HG03159 (cell line): ENCODE measurements around the gene SLC35G4.
"Not testable (repeated sequence)": the region's sequence is repeated elsewhere in the genome, so short reads cannot be mapped to it uniquely, and the experiment has no call there.

Experiments
- ATAC-seq: cut with Tn5 transposase; IDR thresholded peaks from one replicate; pipeline ENCODE4 v1.9.1; 2021; ENCODE audit warnings: mild to moderate bottlenecking, moderate library complexity; ENCODE audit not compliant: unreplicated experiment

The SLC35G4 gene

DNA sequence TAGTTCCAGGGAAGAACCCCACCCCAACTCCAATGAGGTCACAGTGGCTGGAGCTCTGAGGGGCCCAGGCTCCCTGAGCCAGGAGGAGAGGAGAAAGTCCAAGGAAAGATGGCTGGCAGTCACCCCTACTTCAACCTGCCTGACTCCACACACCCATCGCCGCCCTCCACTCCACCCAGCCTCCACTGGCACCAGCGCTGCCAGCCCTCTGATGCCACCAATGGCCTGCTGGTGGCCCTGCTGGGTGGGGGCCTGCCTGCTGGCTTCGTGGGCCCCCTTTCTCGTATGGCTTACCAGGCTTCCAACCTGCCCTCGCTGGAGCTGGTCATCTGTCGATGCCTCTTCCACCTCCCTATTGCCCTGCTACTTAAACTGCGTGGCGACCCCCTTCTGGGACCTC lies at the start of gene SLC35G4:
Gene SLC35G4, plus strand, starts transcription at position 109 of the 400 bp plus-strand sequence. Its CDS starts 0 bp downstream, at position 109.
- ATAC-seq, result not testable (repeated sequence)

DNA sequence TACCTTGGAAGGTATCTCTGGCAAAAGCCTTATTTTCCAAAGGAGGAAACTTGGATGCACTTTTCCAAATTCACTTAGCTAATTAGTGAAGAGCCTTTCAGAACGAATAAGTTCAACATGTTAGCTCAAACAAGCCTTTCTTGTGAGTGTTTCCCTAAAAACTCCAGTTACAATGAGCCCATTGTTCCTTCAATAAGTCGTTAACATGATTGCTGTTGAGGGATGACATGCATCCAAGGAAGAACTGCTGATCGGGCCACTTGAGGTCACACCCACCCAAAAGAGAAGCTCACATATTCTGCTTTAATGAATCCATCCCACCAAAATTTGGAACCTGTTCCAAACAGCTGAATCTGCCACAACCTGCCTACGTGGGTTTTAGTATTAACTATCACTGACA lies 48.1 kb upstream of the SLC35G4 start:
- ATAC-seq, result no peak

DNA sequence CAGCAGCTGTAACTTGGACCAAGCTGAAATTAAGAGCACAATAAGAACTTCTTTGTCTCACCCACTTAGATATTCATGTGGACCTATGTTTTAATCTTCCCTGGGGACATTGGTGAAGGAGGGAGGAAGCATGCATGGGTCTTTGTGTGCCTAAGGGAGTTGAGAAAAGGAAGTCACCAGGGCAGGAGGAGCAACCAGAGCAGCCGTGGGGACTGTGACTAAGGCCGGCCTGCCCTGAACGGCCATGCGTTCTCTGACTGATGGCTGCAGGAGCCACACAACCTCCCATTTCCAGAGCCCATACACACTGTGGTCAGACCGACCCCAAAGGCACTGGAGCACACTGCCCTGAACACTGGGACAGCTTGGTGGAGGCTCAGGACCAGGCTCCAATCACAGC lies 43.7 kb upstream of the SLC35G4 start:
- ATAC-seq, result no peak

DNA sequence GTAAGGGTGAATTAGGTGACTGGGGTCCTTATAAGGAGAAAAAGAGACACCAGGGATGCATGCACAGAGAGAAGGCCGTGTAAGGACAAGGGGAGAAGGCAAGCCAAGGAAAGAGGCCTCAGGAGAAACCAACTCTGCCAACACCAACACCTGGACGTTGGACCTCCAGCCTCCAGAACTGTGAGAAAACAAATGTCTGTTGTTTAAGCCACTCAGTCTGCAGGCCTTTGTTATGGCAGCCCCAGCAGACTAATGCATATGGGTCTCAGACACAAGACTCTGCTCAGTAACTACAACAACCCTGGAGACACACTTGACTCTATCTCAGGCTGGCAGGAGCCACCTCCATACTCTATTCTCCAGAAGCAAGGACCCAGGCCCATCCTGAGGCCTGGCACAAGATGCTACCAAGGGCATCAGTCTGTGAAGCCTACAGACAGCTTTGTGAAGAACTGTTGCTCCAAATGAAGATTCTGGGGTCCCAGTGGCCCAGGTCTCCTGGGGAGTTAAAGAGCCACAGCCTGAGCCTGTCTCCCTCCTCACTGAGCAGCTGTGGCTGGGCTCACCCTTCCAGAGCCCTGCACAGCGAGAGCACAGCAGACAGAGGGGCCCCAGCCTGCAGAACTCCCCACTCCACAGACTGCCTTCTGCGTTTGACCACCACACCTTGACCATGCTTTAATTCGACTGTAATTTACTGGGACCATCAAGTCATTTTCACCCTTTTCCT lies 43.0 kb upstream of the SLC35G4 start:
- no peak for ATAC-seq

DNA sequence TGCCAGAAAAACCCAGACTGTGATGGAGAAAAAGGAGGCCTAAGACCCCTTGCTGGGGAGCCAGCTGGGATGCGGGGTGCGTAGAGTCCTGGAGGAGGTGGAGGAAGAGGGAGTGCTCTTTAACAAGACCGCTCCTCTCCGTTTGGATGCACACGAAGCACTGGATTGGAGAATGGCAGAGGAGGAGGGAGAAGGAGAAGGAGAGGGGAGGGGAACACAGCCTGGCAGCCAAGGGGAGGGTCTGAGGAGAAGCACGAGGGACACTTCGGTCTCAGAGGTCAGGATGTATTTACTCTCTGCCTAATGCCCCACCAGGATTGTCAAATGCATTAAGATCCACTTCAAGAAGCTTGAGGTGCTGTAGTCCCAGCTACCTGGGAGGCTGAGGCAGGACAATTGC lies 42.0 kb upstream of the SLC35G4 start:
- ATAC-seq, result no peak

DNA sequence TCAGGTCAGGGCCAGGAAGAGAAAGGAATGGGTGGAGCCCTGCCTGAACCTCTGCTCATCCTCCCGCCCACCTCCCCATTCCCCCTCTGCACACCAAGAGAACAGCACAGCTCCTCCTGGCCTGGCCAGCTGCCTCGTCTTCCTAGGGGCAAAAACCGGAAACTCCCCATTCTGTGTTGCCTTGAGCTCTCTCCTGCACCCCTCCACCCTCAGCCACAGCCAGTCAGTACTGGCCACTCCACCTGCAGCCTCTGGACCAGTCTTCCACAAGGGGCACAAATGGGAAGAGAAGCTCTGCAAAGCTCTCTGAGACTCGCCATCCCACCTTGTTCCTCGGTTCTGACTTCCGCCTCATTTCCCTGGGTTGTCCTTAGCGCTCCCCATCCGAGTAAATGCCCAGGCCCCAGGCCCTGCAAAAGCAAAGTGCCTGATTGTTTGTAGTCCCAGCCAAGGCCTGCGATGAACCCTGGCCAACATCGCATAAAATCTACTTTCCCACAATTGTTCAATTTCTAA lies 39.3 kb upstream of the SLC35G4 start:
- ATAC-seq, result no peak

DNA sequence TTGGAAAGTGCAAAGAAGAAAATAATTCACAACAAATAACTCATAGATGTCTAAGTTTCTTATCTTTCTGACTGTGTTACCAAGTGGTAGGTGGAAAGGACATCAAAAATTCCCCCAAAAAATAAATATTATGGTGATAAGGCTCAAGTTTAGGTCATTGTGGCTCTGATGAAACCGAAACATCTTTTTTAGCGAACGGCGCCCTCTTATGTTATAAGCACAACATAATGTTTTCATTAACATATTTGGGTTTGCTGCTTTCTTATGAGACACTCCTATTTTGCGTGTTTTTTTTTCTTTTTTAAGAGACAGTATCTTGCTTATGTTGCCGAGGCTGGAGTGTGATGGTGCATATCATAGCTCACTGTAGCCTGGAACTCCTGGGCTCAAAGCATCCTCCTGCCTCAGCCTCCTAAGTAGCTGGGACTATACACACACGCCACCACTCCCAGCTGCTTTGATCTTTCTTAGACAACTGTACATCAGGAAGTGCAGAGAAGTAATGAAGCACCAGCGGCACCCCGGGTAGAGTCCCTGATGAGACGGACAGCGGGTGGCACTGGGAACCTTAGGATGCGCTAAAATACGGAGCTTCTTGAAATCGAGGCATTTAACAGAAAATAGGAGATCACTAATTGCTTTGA lies 38.5 kb upstream of the SLC35G4 start:
- no peak for ATAC-seq

DNA sequence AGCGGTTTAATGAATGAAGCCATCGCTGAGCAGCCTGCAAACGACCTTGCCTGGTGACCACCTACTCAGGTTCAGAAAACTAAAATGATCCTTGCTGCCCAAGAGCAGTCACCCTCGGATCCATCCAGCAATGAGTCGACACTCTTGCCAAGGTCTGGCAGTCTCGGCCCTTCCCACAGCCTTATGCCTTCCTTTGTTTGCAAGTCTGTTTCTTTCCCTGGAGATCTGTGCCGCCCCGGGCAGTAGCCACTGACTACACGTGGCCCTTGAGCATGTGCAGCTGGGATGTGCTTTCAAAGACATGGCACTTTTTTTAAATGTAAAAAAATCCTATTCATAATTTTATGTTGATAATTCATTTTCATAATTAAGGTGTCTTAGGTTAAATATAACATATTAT lies 37.2 kb upstream of the SLC35G4 start:
- no peak for ATAC-seq

DNA sequence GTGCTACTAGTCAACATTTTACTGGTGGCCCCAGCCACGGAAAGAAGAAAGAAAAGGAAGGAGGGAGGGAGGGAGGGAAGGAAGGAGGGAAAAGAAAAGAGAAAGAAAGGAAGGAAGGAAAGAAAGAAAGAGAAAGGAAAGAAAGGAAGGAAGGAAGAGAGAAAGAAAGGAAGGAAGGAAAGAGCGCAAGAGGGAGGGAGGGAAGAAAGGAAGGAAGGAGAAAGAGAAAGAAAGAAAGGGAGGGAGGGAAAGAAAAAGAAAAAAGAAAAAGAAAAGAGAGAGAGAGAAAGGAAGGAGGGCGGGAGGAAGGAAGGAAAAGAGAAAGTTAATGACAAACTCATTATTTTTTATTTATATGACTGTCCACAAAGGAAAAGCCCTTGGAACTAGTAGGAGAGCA lies 34.9 kb upstream of the SLC35G4 start:
- ATAC-seq, result no peak

DNA sequence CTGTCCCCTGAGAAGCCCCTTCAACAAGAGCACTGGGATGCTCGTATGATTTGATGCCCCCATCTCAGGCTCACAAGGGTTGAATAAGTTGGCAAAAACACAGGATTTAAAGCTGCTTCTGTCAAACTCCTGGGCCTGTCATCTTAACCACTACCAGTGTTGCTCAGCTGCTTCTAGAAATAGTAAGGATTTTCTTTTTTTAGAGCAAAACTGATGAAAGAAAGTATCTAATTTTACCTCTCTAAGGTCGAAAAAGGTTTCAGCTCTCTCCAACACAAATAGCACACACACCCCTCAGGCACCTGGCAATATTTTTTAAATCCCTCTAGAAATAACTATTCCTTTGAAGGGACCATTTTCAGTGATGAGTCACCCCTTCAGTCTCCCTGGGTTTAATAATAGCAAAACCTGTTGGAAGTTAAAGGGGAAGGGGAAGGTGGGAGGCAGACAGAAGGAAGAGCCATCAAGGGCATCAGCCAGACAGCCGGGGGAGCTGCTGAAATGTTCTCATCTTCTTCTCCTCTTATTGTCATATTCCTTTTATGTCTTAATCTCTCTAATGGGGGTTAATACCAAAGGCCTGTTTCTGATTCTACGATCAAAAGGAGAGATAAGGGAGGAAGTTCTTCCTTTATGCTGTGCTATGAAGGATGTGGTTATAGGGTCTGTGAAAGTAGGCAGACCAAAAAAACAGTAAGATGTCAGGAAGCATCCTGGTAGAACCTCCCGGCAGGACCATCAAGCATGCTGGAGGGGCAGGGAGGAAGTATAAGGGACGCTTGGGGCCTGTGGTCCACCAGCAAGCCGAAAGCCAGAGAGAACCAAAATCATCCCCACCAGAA lies 31.9 kb upstream of the SLC35G4 start:
- no peak for ATAC-seq

DNA sequence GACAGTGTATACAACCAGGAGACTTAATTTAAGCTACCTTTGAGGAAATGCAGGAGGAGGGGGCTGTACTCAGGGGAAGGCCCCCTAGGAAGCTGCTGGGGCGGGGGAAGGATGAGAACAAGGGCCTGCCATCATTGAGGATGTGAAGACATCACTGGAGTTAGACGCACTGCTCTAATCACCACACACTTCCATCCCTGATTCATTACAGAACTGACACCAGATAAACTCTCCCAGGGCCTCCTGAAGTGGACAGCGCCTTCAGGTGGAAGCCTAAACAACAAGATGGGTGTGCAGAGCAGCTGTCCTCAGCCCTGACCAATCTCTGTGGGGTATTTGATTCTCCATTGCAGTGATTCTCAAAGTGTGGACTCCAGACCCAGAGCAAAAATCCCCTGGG lies 30.6 kb upstream of the SLC35G4 start:
- ATAC-seq, result no peak

DNA sequence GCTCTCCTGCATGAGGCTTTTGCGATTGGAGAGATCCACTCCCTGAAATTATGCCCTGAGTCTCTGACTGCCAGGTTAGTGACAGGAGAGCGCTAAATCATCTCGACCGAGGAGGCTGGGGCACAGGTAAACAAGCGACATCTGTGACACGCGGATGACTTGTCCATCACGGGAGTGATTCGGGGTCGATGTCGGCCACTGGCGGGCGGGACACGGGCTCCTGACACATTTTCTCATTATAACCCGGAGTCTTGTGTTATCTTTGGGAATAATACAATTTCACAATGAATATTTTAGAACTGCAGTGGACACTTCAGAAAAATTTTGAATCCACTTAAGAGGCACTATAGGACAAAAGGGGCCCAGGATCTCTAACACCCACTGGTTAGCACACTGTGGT lies 29.5 kb upstream of the SLC35G4 start:
- ATAC-seq, result no peak

DNA sequence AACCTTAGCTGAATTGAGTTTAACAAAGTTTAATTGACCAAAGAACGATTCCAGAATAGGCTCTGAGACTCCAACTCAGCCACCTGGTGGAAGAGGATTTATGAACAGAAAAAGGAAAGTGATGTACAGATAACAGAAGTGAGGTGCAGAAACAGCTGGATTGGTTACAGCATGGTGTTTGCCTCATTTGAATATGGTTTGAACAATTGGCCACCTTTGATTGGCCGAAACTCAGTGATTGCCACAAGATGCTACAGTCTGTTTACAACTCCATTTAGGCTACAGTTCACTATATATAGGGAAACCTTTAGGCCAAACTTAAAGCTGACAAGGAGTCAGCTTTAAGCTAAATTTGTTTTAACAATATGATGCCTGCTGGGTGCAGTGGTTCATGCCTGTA lies 28.1 kb upstream of the SLC35G4 start:
- no peak for ATAC-seq

DNA sequence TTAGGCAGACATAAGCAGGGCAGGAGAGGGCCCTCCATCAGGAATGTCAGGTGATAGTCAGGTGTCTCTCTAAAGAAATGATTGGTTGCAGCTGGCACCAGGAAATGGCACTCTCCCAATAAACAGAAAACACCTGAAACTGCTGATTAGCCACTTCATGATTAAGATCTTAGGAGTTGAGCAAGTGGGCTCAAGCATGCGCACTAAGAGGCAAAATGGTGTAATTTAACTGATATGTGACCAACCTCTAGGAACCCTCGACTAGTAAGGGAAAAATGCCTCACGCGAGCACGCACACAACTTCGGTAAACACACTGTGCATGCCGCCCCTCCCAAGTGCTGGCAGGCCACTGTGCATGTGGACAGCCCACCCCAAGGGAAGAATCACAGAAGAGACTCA lies 23.8 kb upstream of the SLC35G4 start:
- ATAC-seq, result no peak

DNA sequence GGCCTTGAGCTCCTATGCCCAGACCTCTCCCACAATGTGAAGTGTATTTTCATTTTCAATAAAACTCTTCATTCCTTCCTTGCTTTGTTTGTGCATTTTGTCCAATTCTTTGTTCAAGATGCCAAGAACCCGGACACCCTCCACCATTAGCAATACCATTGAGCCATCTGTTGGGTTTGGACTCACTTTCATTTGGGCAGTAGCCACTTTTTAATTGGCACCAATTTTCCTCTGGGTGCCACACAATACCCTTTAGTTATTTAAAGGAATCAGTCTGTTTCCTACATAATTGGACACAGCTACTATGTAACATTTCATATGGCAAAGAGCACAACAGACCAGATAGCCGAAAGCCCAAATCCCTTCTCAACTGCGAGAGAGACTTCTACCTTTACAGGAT lies 22.5 kb upstream of the SLC35G4 start:
- no peak for ATAC-seq

DNA sequence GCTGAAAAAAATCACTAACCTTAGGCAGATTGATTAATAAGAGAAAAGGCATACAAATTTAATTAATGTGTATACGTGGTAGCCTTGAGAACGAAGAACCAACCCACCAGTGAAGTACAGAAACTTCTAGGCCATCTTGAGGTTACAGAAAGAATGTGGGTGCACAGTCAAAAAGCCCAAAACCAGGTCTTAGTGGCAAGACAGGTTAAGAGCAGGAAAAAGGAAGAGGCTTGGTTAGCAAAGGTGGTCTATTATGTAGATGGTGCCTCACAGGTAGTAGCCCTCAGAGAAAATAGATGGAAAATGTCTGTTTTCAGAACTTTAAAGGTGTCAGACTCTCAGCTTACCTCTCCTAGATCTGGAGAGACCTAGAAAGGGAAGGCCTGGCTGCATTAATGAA lies 22.0 kb upstream of the SLC35G4 start:
- ATAC-seq, result no peak

DNA sequence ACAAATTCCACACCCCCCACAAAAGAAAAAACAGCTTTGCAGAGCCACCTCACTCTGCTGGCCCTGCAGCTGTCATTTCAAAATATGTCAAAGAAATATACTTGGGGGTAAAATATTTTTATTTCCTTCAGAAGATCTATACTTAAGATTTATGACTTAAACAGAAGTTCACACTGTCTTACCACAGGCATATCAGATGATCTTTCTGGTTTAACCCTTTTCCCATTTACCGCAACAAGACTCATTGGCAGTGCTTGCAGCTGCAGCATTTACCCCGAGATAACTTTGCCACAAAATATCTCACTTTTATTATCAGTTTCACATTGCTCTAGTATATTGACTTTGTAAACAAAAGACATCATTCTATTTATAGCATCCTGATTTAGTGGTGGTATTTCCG lies 21.6 kb upstream of the SLC35G4 start:
- ATAC-seq, result no peak

DNA sequence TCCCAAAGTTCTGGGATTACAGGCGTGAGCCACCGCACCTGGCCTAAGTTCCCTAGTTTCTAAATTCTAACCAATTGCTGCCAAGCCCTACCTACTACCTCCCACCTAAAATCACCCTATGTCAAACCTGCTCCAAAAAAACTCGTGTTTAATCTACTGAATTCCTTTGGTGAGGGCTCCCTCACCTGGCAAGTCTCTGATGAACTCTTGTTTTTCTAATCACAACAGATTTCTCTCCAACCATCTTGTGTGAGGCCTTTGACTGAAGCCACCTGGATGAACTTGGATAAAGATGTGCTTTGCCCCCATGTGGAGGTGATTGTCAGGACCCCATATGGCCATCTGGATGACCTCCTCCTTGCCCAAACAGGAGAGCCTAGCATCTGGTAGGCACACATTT lies 17.4 kb upstream of the SLC35G4 start:
- ATAC-seq, result no peak

DNA sequence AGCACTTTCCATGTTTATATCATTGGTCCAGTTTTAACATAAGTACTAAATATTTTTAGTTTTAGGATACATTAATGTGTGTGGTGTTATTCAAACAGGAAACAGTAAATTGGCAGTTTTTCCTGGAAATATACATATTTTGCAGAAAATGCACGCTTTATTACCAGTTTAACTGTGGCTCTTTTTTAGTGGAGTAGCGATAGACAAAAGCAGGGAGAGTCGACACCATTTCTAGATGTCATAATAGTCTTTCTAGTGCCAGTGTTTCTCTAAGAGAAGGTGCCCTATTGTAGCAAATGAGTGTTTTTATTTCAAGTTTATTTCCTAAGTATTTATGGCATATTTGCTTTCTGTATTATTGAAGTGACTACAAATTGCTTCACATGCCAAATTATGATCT lies 9.1 kb upstream of the SLC35G4 start:
- no peak for ATAC-seq

DNA sequence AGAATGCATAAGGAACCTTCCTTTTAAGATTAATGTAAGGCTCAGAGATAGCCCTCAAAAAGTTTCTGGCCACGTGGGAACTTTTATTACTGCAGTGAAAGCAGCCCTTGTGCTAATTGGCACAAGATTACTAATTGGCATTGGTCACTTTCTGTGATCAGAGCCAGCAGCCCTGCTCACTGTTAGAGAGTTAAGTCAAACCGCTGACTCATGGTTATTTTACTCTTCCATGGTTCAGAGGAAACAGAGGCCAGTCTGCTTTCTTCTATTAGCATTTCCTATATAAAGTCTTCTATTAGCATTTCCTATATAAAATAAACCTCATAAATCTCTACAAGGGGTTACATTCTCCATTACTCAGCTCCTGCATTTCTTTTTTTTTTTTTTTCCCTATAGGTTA lies 1.5 kb upstream of the SLC35G4 start:
- no peak for ATAC-seq

DNA sequence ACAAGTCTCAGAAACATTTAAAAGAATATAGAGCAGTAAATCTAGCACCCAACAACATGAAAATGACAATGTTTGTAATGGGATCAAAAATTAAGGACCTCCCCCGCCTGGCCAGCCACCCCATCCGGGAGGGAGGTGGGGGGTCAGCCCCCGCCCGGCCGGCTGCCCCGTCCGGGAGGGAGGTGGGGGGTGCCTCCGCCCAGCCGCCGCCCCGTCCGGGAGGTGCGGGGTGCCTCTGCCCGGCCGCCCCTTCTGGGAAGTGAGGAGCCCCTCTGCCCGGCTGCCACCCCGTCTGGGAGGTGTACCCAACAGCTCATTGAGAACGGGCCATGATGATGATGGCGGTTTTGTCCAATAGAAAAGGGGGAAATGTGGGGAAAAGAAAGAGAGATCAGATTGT lies 778 bp upstream of the SLC35G4 start:
- ATAC-seq, result not testable (repeated sequence)

DNA sequence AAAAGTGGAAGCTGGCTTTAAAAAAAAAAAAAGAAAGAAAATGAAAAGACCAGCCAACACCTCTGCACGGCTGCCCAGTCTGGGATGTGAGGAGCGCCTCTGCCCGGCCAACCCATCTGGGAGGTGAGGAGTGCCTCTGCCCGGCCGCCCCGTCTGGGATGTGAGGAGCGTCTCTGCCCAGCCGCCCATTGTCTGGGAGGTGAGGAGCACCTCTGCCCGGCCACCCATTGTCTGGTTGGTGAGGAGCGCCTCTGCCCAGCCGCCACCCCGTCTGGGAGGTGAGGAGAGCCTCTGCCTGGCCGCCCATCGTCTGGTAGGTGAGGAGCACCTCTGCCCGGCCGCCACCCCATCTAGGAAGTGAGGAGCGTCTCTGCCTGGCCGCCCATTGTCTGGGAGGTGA lies 3.7 kb downstream of the SLC35G4 start:
- ATAC-seq, result not testable (repeated sequence)
